Thyroid gland (tissue), 4 donors: ENCODE data around the gene ERBB2. TPM values are rescaled to one million over a fixed set of nuclear protein-coding genes. Genes with fewer than 3 reads are reported as not detected.

Experiments used
- DNase-seq, 2 donors: peaks; one replicate each; pipeline ENCODE4 v3.0.0-alpha.2; 2019
- H3K27ac ChIP-seq, 3 donors: fragments of 200-600 bp; sonication (generic); 1 replicate in 2 of 3; 2 replicates in 1 of 3; pipeline ENCODE4 v1.5.1; 2016 to 2019; ENCODE audit warnings: mild to moderate bottlenecking in 1 of 3, moderate library complexity in 1 of 3
- H3K27me3 ChIP-seq: fragments of 200-600 bp; sonication (generic); one replicate; pipeline ENCODE4 v1.5.1; 2019
- H3K36me3 ChIP-seq, 2 donors: fragments of 200-600 bp; sonication (generic); one replicate each; pipeline ENCODE4 v1.5.1; 2016 to 2019
- H3K4me1 ChIP-seq, 2 donors: fragments of 200-600 bp; sonication (generic); one replicate each; pipeline ENCODE4 v1.5.1; 2017 to 2019
- H3K4me3 ChIP-seq, 3 donors: fragments of 200-600 bp; sonication (generic); replicated peaks in 1 of 3; 1 replicate in 2 of 3; 2 replicates in 1 of 3; pipeline ENCODE4 v1.5.1; 2016; ENCODE audit warnings: mild to moderate bottlenecking in 1 of 3
- H3K9me3 ChIP-seq: fragments of 200-600 bp; sonication (generic); one replicate; pipeline ENCODE4 v1.5.1; 2017
- CTCF ChIP-seq, 6 experiments: fragments of 200-600 bp in 3 of 6; fragments of 450-650 bp in 3 of 6; sonication (generic) in 3 of 6; IDR thresholded peaks; one replicate each; pipeline ENCODE4 v1.5.1; 2016 to 2019; ENCODE audit warnings: antibody characterized with exemption in 6 of 6, mild to moderate bottlenecking in 2 of 6, inconsistent platforms in 1 of 6, moderate library complexity in 1 of 6
- POLR2A ChIP-seq, 2 donors: fragments of 450-650 bp; IDR thresholded peaks; one replicate each; pipeline ENCODE4 v1.6.1; 2017; ENCODE audit warnings: antibody characterized with exemption in 2 of 2, mild to moderate bottlenecking in 2 of 2, moderate library complexity in 1 of 2
- WGBS, 2 donors: methylation state at CpG; one replicate each; pipeline ENCODE4 v1.1.5; 2017; 5-methylcytosine and 5-hydroxymethylcytosine counted together
- intact Hi-C: fragments of 100-400 bp; cut with DNase I; formaldehyde crosslinking; loops from one replicate; pipeline ENCODE4 v1.15.1; 2023
- total RNA-seq, 4 donors: library from RNA; depleted of rRNA; stranded (reverse); fragments of >200 nt; gene quantifications; one replicate each; pipeline ENCODE4 v1.2.3, GENCODE V29; 2016

ERBB2 gene
- total RNA-seq, 4 donors from 2014 or later: 74.3 to 170 (median 139) TPM

- H3K9me3 ChIP-seq: no peaks in the 10 kb centered on the region
- intact Hi-C loops: no loop called here
- DNase-seq: peak; percentile 63 to 81
- H3K27me3 ChIP-seq: no peaks in the 10 kb centered on the region
- peaks cover 38 to 48% of the 10 kb centered on the region in 2 donors for H3K36me3 ChIP-seq
- no peak overlapping the region for H3K4me3 ChIP-seq
- H3K27ac ChIP-seq: peak overlapping the region; percentile 39 to 63 (median 58)
- TF ChIP-seq POLR2A (IDR thresholded peaks at IDR 0.05): no peak
- no peak for TF ChIP-seq CTCF (IDR thresholded peaks at IDR 0.05)
- H3K4me1 ChIP-seq: peaks cover 7 to 13% of the 10 kb centered on the region in 2 donors
- WGBS, 2 donors: 77 to 81% methylated on average over 14 to 15 of the region's 15 CpGs
Measured at GRCh38 chr17:39716073-39716818, 16.4 kb downstream of the ERBB2 start.

- DNase-seq: peak in 1 of 2 donors; percentile 44
- Histone ChIP-seq H3K4me1 (peaks cover 3 to 13% of the 10 kb centered on the region in 2 donors), H3K9me3 (no peaks in the 10 kb centered on the region), H3K36me3 (peaks cover 33 to 44% of the 10 kb centered on the region in 2 donors), H3K27me3 (no peaks in the 10 kb centered on the region), H3K27ac (peak overlapping the region; percentile 36 to 63 (median 58)), H3K4me3 (no peak overlapping the region)
- WGBS, 2 donors: 84 to 90% methylated on average over 9 to 11 of the region's 11 CpGs
- no peak for TF ChIP-seq CTCF (IDR thresholded peaks at IDR 0.05)
- no peak for TF ChIP-seq POLR2A (IDR thresholded peaks at IDR 0.05)
- intact Hi-C loops: no loop called here
Measured at GRCh38 chr17:39716879-39717536, 17.1 kb downstream of the ERBB2 start.

GRCh38 chr17:39717660-39718059, 17.8 kb downstream of the ERBB2 start:
- TF ChIP-seq POLR2A (IDR thresholded peaks at IDR 0.05) (no peak), CTCF (IDR thresholded peaks at IDR 0.05) (no peak)

GRCh38 chr17:39719563-39720355, 19.9 kb downstream of the ERBB2 start:
- intact Hi-C loops: no loop called here
- TF ChIP-seq POLR2A (IDR thresholded peaks at IDR 0.05) (no peak), CTCF (IDR thresholded peaks at IDR 0.05) (no peak)
- H3K36me3 ChIP-seq: peaks cover 36 to 51% of the 10 kb centered on the region in 2 donors
- H3K9me3 ChIP-seq: no peaks in the 10 kb centered on the region
- no peaks in the 10 kb centered on the region for H3K27me3 ChIP-seq
- WGBS, 2 donors: 86 to 90% methylated on average over 7 of the region's 7 CpGs
- H3K4me3 ChIP-seq: no peak overlapping the region
- H3K27ac ChIP-seq: no peak overlapping the region
- peaks cover 3 to 13% of the 10 kb centered on the region in 2 donors for H3K4me1 ChIP-seq
- no peak for DNase-seq

More at GRCh38 chr17:39717660-39718059, 17.8 kb downstream of the ERBB2 start:
- intact Hi-C loops: no loop called here
- no peak overlapping the region for H3K27ac ChIP-seq
- H3K4me3 ChIP-seq: no peak overlapping the region
- no peaks in the 10 kb centered on the region for H3K9me3 ChIP-seq
- H3K4me1 ChIP-seq: peaks cover 3 to 13% of the 10 kb centered on the region in 2 donors
- WGBS, 2 donors: 82 to 89% methylated on average over 6 of the region's 6 CpGs
- DNase-seq: no peak
- no peaks in the 10 kb centered on the region for H3K27me3 ChIP-seq
- peaks cover 28 to 40% of the 10 kb centered on the region in 2 donors for H3K36me3 ChIP-seq
